Activated CD8-positive, alpha-beta T cell treated with anti-CD3 and anti-CD28 coated beads for 36 hours (primary cell): ENCODE data around the gene TDRD12. TPM values are rescaled to one million over a fixed set of nuclear protein-coding genes. Genes with fewer than 3 reads are reported as not detected.

Source experiments
- ATAC-seq: fragments of 200-7000 bp; cut with Tn5 transposase; one replicate; pipeline ENCODE4 v1.10.0; 2021; ENCODE audit warnings: mild to moderate bottlenecking, moderate library complexity
- CTCF ChIA-PET: fragments of 350-600 bp; sonication (Branson Sonifier 250); formaldehyde crosslinking; loops from one replicate; lab custom pipeline; 2021; ENCODE audit warnings: antibody characterized with exemption; lab: Charles Lee
- POLR2A ChIA-PET: fragments of 350-600 bp; sonication (Branson Sonifier 250); formaldehyde crosslinking; loops from one replicate; lab custom pipeline; 2021; ENCODE audit warnings: antibody characterized with exemption; lab: Charles Lee
- DNase-seq: peaks from one replicate; pipeline ENCODE4 v3.0.0-alpha.2; 2020
- H3K27ac Mint-ChIP-seq: one replicate; pipeline ENCODE4 v1.8.0; 2021; ENCODE audit warnings: mild to moderate bottlenecking, mixed read lengths
- H3K27me3 Mint-ChIP-seq: one replicate; pipeline ENCODE4 v1.8.0; 2021; ENCODE audit warnings: mixed read lengths
- H3K36me3 Mint-ChIP-seq: one replicate; pipeline ENCODE4 v1.8.0; 2021; ENCODE audit warnings: low read depth, mixed read lengths
- H3K4me1 Mint-ChIP-seq: one replicate; pipeline ENCODE4 v1.8.0; 2021; ENCODE audit warnings: low read depth, mixed read lengths
- H3K4me3 Mint-ChIP-seq: one replicate; pipeline ENCODE4 v1.8.0; 2021; ENCODE audit warnings: mild to moderate bottlenecking, moderate library complexity, mixed read lengths
- H3K9me3 Mint-ChIP-seq: one replicate; pipeline ENCODE4 v1.8.0; 2021; ENCODE audit warnings: mixed read lengths
- intact Hi-C: fragments of 100-400 bp; cut with micrococcal nuclease; formaldehyde crosslinking; loops from one replicate; pipeline ENCODE4 v1.10.0; 2022
- total RNA-seq, 2 experiments: library from RNA; stranded (reverse); gene quantifications; one replicate each; pipeline ENCODE4 v1.2.3, GENCODE V29; 2021
- TF ChIP-seq, protein P1 (sequence below): fragments of 200-600 bp; IDR thresholded peaks from one replicate; pipeline ENCODE4 v1.8.0; 2022; ENCODE audit warnings: antibody characterized with exemption, mild to moderate bottlenecking

Gene TDRD12
- total RNA-seq, 2 experiments from 2014 or later = 0.13 TPM; not detected in 1

DNA sequence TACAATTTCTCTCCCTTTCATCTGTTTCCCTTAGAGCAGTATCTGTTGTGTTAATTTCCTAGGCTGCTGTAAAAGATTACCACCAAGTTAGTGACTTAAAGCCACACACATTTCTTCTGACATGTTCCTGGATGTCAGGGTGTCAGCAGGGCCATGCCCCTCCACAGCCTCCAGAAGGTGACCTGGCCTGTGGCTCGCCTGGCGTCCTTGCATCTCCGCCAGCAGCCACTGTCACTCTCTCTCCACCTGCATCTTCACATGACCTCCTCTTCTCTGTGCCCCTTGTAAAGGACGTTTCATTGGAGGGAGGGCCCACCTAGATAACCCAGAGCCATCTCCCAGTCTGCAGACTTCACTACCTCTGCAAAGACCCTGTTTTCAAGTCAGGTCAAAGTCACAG, 88.7 kb downstream of the TDRD12 start:
- H3K27me3 Mint-ChIP-seq = no peaks in the 10 kb centered on the region
- CTCF ChIA-PET = no interaction called here
- TF ChIP-seq, protein P1, sequence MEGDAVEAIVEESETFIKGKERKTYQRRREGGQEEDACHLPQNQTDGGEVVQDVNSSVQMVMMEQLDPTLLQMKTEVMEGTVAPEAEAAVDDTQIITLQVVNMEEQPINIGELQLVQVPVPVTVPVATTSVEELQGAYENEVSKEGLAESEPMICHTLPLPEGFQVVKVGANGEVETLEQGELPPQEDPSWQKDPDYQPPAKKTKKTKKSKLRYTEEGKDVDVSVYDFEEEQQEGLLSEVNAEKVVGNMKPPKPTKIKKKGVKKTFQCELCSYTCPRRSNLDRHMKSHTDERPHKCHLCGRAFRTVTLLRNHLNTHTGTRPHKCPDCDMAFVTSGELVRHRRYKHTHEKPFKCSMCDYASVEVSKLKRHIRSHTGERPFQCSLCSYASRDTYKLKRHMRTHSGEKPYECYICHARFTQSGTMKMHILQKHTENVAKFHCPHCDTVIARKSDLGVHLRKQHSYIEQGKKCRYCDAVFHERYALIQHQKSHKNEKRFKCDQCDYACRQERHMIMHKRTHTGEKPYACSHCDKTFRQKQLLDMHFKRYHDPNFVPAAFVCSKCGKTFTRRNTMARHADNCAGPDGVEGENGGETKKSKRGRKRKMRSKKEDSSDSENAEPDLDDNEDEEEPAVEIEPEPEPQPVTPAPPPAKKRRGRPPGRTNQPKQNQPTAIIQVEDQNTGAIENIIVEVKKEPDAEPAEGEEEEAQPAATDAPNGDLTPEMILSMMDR = no peak
- no peaks in the 10 kb centered on the region for H3K9me3 Mint-ChIP-seq
- ATAC-seq (no peak), DNase-seq (no peak)
- POLR2A ChIA-PET = no interaction called here
- no peak overlapping the region for H3K27ac Mint-ChIP-seq
- peaks cover 14% of the 10 kb centered on the region for H3K4me1 Mint-ChIP-seq
- intact Hi-C loops = no loop called here
- no peak overlapping the region for H3K4me3 Mint-ChIP-seq
- no peaks in the 10 kb centered on the region for H3K36me3 Mint-ChIP-seq

DNA sequence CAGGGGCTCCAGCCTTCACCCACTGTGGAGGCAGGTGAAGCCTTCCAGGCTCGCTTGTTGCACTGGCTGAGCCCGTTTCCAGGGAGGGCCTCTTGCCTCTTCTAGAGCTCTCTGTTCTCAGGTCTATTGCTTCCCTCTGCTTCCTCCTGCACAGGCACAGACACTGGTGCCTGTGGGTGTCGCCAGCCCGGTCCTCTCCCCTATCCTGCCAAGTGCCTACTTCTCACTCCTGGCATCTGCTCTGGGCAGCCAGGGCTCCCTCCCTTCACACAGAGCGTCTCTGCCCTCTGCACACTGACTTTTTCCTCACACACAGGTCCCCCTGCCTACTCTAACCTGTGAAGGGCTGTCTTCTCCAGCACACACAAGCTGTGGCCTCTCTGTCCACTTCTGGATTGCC, 89.7 kb downstream of the TDRD12 start:
- Mint-ChIP-seq H3K9me3 (no peaks in the 10 kb centered on the region), H3K4me3 (no peak overlapping the region), H3K27ac (no peak overlapping the region), H3K36me3 (no peaks in the 10 kb centered on the region), H3K4me1 (peaks cover 15% of the 10 kb centered on the region), H3K27me3 (no peaks in the 10 kb centered on the region)
- POLR2A ChIA-PET = no interaction called here
- CTCF ChIA-PET = no interaction called here
- intact Hi-C loops = no loop called here
- ATAC-seq (peak; percentile 27), DNase-seq (no peak)
- TF ChIP-seq, protein P1 = no peak

DNA sequence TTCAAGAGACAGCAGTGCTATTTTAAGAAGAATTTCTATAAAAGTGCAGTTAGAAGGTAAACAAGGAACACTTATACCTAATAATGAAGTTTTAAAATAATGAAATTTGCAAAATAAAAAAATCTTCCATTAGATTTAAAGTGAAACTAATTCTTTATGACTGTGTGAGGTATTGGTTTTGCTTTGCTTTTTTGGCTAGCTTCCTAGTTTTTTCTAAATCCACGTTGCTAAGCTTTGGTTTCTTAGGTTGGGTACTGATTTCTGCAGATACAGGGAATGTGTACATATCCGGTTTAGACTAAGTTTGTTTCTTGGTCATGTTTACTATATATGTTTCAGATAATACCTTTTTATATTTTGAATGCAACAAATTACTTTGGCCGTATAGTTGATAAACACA, 90.2 kb downstream of the TDRD12 start:
- POLR2A ChIA-PET = no interaction called here
- DNase-seq (no peak), ATAC-seq (no peak)
- Mint-ChIP-seq H3K9me3 (no peaks in the 10 kb centered on the region), H3K27ac (no peak overlapping the region), H3K27me3 (no peaks in the 10 kb centered on the region), H3K4me3 (no peak overlapping the region), H3K4me1 (peaks cover 17% of the 10 kb centered on the region), H3K36me3 (no peaks in the 10 kb centered on the region)
- intact Hi-C loops = no loop called here
- TF ChIP-seq, protein P1 = no peak
- CTCF ChIA-PET = no interaction called here

DNA sequence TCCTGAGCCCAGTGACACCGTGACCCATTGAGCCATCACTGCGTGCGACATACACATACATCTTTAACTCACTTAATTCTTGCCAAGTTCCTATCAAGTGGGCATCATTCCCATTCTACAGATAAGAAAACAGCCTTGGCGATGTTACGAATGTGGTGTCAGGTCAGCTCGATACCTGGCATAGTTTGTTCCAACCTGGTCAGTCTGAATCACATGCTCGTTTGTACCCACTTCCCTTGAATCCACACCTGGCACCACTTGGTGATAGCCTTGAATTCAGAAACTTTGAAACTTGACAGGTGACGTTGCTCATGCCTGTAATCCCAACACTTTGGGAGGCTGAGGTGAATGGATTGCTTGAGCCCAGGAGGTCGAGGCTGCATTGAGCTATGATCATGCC, 90.9 kb downstream of the TDRD12 start:
- DNase-seq = no peak
- Mint-ChIP-seq H3K27ac (no peak overlapping the region), H3K27me3 (no peaks in the 10 kb centered on the region), H3K36me3 (no peaks in the 10 kb centered on the region), H3K4me1 (peaks cover 17% of the 10 kb centered on the region), H3K4me3 (no peak overlapping the region), H3K9me3 (no peaks in the 10 kb centered on the region)
- ATAC-seq = no peak
- ChIA-PET CTCF (no interaction called here), POLR2A (no interaction called here)
- intact Hi-C loops = no loop called here
- TF ChIP-seq, protein P1 = no peak

DNA sequence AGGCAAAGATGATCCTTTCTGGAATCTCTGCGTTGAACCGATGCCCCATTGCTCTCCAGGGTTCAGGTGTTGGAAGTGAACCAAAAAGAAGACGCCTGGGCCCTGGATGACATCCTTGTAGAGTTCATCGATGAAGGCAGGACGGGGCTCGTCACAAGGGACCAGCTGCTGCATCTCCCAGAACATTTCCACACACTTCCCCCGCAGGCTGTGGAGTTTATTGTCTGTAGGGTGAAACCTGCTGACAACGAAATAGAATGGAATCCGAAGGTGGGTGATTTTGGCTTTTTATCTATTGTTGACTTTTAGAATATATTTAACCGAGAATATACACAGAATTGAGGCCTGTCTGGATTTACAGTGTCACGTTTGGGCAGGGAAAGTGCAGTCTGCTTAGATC, 91.6 kb downstream of the TDRD12 start:
- intact Hi-C loops = no loop called here
- Mint-ChIP-seq H3K9me3 (no peaks in the 10 kb centered on the region), H3K27ac (no peak overlapping the region), H3K4me3 (no peak overlapping the region), H3K36me3 (no peaks in the 10 kb centered on the region), H3K4me1 (peaks cover 17% of the 10 kb centered on the region), H3K27me3 (no peaks in the 10 kb centered on the region)
- no peak for DNase-seq
- no peak for ATAC-seq
- CTCF ChIA-PET = no interaction called here
- TF ChIP-seq, protein P1 = no peak
- POLR2A ChIA-PET = no interaction called here
